HCT116 (cell line): ENCODE data around the gene LINGO1. TPM values are rescaled to one million over a fixed set of nuclear protein-coding genes. Genes with fewer than 3 reads are reported as not detected.

Experiments used
- ATAC-seq: fragments of 200-7000 bp; cut with Tn5 transposase; 2 replicates; pipeline ENCODE4 v1.9.1; 2020; ENCODE audit warnings: mild to moderate bottlenecking, moderate library complexity
- BruUV-seq: library from RNA; stranded (reverse); fragments of 400-500 nt; replicated peaks from 2 replicates; lab custom pipeline; 2021; lab: Mats Ljungman, UMichigan
- CTCF ChIA-PET: fragments of 300-600 bp; sonication (Branson Sonifier 250); formaldehyde crosslinking; loops from one replicate; lab custom pipeline; 2021; ENCODE audit warnings: antibody characterized with exemption; lab: Charles Lee
- POLR2A ChIA-PET: fragments of 300-600, 350-600 bp; sonication (Branson Sonifier 250); formaldehyde crosslinking; loops from one replicate; lab custom pipeline; 2021; ENCODE audit warnings: antibody characterized with exemption; lab: Charles Lee
- RAD21 ChIA-PET, 2 experiments: fragments of 300-600 bp; sonication (Branson Sonifier 250); formaldehyde crosslinking; loops; one replicate each; lab custom pipeline; 2023; ENCODE audit warnings: low total read pairs in 2 of 2; ENCODE audit not compliant: uncharacterized antibody in 2 of 2, unreplicated experiment in 2 of 2, low non-redundant PET in 1 of 2; lab: Charles Lee
- DNase-seq: peaks from one replicate; pipeline ENCODE4 v3.0.0-alpha.2; 2010; ENCODE audit warnings: low read depth, low spot score
- H2AFZ ChIP-seq: fragments of 200-600 bp; shearing (Covaris generic), sonication (generic); 2 replicates; pipeline ENCODE4 v1.6.1; 2017; ENCODE audit warnings: low read depth, mixed run types, mixed read lengths, antibody characterized with exemption, low read length; ENCODE audit not compliant: poor library complexity, severe bottlenecking
- H3K27ac ChIP-seq: 2 replicates; pipeline ENCODE4 v1.5.1; 2012; ENCODE audit warnings: low read depth, low read length
- H3K27me3 ChIP-seq: fragments of 200-600 bp; sonication (generic); 2 replicates; pipeline ENCODE4 v1.6.1; 2016; ENCODE audit warnings: mixed run types, low read length, mixed read lengths; ENCODE audit not compliant: insufficient read depth
- H3K36me3 ChIP-seq, 2 experiments: fragments of 200-500 bp in 1 of 2; fragments of 200-600 bp in 1 of 2; sonication (Bioruptor generic) in 1 of 2; sonication (generic) in 1 of 2; 2 replicates each; pipeline versions ENCODE4 v1.5.1 to v1.6.1; 2014 to 2016; ENCODE audit warnings: low read length in 2 of 2, inconsistent platforms in 1 of 2, mixed read lengths in 1 of 2, mixed run types in 1 of 2; ENCODE audit not compliant: insufficient read depth in 2 of 2, control insufficient read depth in 1 of 2
- H3K4me1 ChIP-seq, 2 experiments: fragments of 200-600 bp in 1 of 2; sonication (generic) in 1 of 2; 2 replicates each; pipeline versions ENCODE4 v1.5.1 to v1.6.1; 2012 to 2017; ENCODE audit warnings: low read length in 2 of 2, inconsistent platforms in 1 of 2, mild to moderate bottlenecking in 1 of 2, mixed read lengths in 1 of 2, mixed run types in 1 of 2, moderate library complexity in 1 of 2; ENCODE audit not compliant: insufficient read depth in 2 of 2, control insufficient read depth in 1 of 2
- H3K4me2 ChIP-seq: fragments of 200-600 bp; sonication (generic); 2 replicates; pipeline ENCODE4 v1.6.1; 2017; ENCODE audit warnings: mixed run types, low read length, mixed read lengths
- H3K4me3 ChIP-seq, 2 experiments: fragments of 200-600 bp in 1 of 2; sonication (generic) in 1 of 2; replicated peaks in 1 of 2; 2 replicates each; pipeline ENCODE4 v1.5.1; 2011 to 2016; ENCODE audit warnings: low read length in 2 of 2, control low read depth in 1 of 2, low read depth in 1 of 2, mild to moderate bottlenecking in 1 of 2, mixed read lengths in 1 of 2, mixed run types in 1 of 2
- H3K79me2 ChIP-seq: fragments of 200-600 bp; sonication (generic); 2 replicates; pipeline ENCODE4 v1.6.1; 2017; ENCODE audit warnings: mild to moderate bottlenecking, mixed run types, low read length, moderate library complexity, mixed read lengths; ENCODE audit not compliant: insufficient read depth
- H3K9ac ChIP-seq: fragments of 200-600 bp; sonication (generic); 2 replicates; pipeline ENCODE4 v1.6.1; 2016; ENCODE audit warnings: low read length, mixed read lengths
- H3K9me2 ChIP-seq: fragments of 200-600 bp; sonication (generic), shearing (Covaris generic); 2 replicates; pipeline ENCODE4 v1.6.1; 2017; ENCODE audit warnings: mixed run types, mild to moderate bottlenecking, moderate library complexity; ENCODE audit not compliant: insufficient read depth
- H3K9me3 ChIP-seq, 2 experiments: fragments of 200-500 bp in 1 of 2; fragments of 200-600 bp in 1 of 2; sonication (Bioruptor generic) in 1 of 2; sonication (generic) in 1 of 2; 2 replicates each; pipeline ENCODE4 v1.6.1; 2014 to 2017; ENCODE audit warnings: low read length in 2 of 2, mixed read lengths in 2 of 2, inconsistent platforms in 1 of 2, low read depth in 1 of 2, mild to moderate bottlenecking in 1 of 2, mixed run types in 1 of 2, moderate library complexity in 1 of 2; ENCODE audit not compliant: control insufficient read depth in 1 of 2, insufficient read depth in 1 of 2
- H4K20me1 ChIP-seq: fragments of 200-600 bp; sonication (generic), shearing (Covaris generic); 2 replicates; pipeline ENCODE4 v1.6.1; 2017; ENCODE audit warnings: mixed run types, mild to moderate bottlenecking, moderate library complexity; ENCODE audit not compliant: insufficient read depth
- CEBPB ChIP-seq: IDR thresholded peaks from 2 replicates; pipeline ENCODE4 v1.6.1; 2012; ENCODE audit warnings: low read depth
- EGR1 ChIP-seq: IDR thresholded peaks from 2 replicates; pipeline ENCODE4 v1.6.1; 2012; ENCODE audit warnings: low read depth
- FOSL1 ChIP-seq: IDR thresholded peaks from 2 replicates; pipeline ENCODE4 v1.6.1; 2012; ENCODE audit warnings: low read depth
- JUND ChIP-seq: IDR thresholded peaks from 2 replicates; pipeline ENCODE4 v1.6.1; 2012
- POLR2A ChIP-seq: IDR thresholded peaks from 2 replicates; pipeline ENCODE4 v1.7.0; 2011; ENCODE audit warnings: borderline replicate concordance; ENCODE audit not compliant: insufficient read depth, insufficient read length; ENCODE audit errors: extremely low read depth
- POLR2AphosphoS5 ChIP-seq: IDR thresholded peaks from 2 replicates; pipeline ENCODE4 v1.6.1; 2011; ENCODE audit warnings: mild to moderate bottlenecking, low read depth, low read length, moderate library complexity
- RAD21 ChIP-seq: IDR thresholded peaks from 2 replicates; pipeline ENCODE4 v1.6.1; 2012; ENCODE audit warnings: low read depth, mild to moderate bottlenecking
- SIN3A ChIP-seq: IDR thresholded peaks from 2 replicates; pipeline ENCODE4 v1.6.1; 2012; ENCODE audit warnings: low read depth
- SP1 ChIP-seq: IDR thresholded peaks from 2 replicates; pipeline ENCODE4 v1.6.1; 2012; ENCODE audit warnings: low read depth
- SRF ChIP-seq: IDR thresholded peaks from 2 replicates; pipeline ENCODE4 v1.6.1; 2012; ENCODE audit warnings: low read depth
- TCF7L2 ChIP-seq: IDR thresholded peaks from 2 replicates; pipeline ENCODE4 v1.7.0; 2011; ENCODE audit warnings: borderline replicate concordance, inconsistent platforms; ENCODE audit not compliant: insufficient read depth, insufficient read length; ENCODE audit errors: extremely low read depth
- ZNF274 ChIP-seq: fragments of 200-500 bp; sonication (Bioruptor generic); IDR thresholded peaks from 2 replicates; pipeline ENCODE4 v1.6.1; 2014; ENCODE audit warnings: mild to moderate bottlenecking, low read depth, low read length, inconsistent platforms
- intact Hi-C: fragments of 100-400 bp; cut with micrococcal nuclease; formaldehyde crosslinking; loops from 2 replicates; pipeline ENCODE4 v1.10.0; 2022
- total RNA-seq: library from RNA; stranded (reverse); gene quantifications from one replicate; pipeline ENCODE4 v1.2.1, GENCODE V29; 2021; ENCODE audit not compliant: unreplicated experiment
- TF ChIP-seq, protein P1 (sequence below): IDR thresholded peaks from 2 replicates; pipeline ENCODE4 v1.6.1; 2011; ENCODE audit warnings: mild to moderate bottlenecking, low read length, moderate library complexity; ENCODE audit not compliant: insufficient replicate concordance; ENCODE audit errors: extremely low read depth
- TF ChIP-seq, protein P2 (sequence below): IDR thresholded peaks from 2 replicates; pipeline ENCODE4 v1.6.1; 2012
- TF ChIP-seq, protein P3 (sequence below): IDR thresholded peaks from 2 replicates; pipeline ENCODE4 v1.6.1; 2012; ENCODE audit warnings: low read depth

LINGO1 gene
- total RNA-seq, 1 experiment from 2014 or later: 15.6 TPM

GRCh38 chr15:77667338-77668234 is 34.9 kb upstream of the LINGO1 start:
- CTCF ChIA-PET: no interaction called here
- H3K4me3 ChIP-seq: no peak overlapping the region
- H3K79me2 ChIP-seq: no peaks in the 10 kb centered on the region
- H3K9me2 ChIP-seq: no peaks in the 10 kb centered on the region
- no peak for DNase-seq
- no TSS peak for BruUV-seq
- no peaks in the 10 kb centered on the region for H4K20me1 ChIP-seq
- no peak overlapping the region for H3K27ac ChIP-seq
- H3K36me3 ChIP-seq: no peaks in the 10 kb centered on the region
- no peak for ATAC-seq
- H3K27me3 ChIP-seq: peaks cover 10% of the 10 kb centered on the region
- H3K9me3 ChIP-seq: no peaks in the 10 kb centered on the region
- TF ChIP-seq SIN3A (no peak), FOSL1 (no peak), ZNF274 (no peak)
- TF ChIP-seq, all 23 proteins: peak for 0
- POLR2A ChIA-PET: no interaction called here
- Histone ChIP-seq H3K4me2 (no peak overlapping the region), H3K4me1 (no peaks in the 10 kb centered on the region), H3K9ac (no peak overlapping the region), H2AFZ (no peak overlapping the region)
- RAD21 ChIA-PET: no interaction called here
- intact Hi-C loops: no loop called here

GRCh38 chr15:77666296-77666660 is 33.6 kb upstream of the LINGO1 start:
- H3K4me2 ChIP-seq: no peak overlapping the region
- H3K27me3 ChIP-seq: peaks cover 8% of the 10 kb centered on the region
- no TSS peak for BruUV-seq
- no peak overlapping the region for H3K27ac ChIP-seq
- H4K20me1 ChIP-seq: no peaks in the 10 kb centered on the region
- H3K9ac ChIP-seq: no peak overlapping the region
- H3K4me3 ChIP-seq: no peak overlapping the region
- CTCF ChIA-PET: no interaction called here
- DNase-seq (no peak), ATAC-seq (no peak)
- no peaks in the 10 kb centered on the region for H3K36me3 ChIP-seq
- POLR2A ChIA-PET: no interaction called here
- intact Hi-C loops: no loop called here
- RAD21 ChIA-PET: no interaction called here
- H3K9me2 ChIP-seq: no peaks in the 10 kb centered on the region
- no peaks in the 10 kb centered on the region for H3K9me3 ChIP-seq
- H3K79me2 ChIP-seq: no peaks in the 10 kb centered on the region
- H3K4me1 ChIP-seq: no peaks in the 10 kb centered on the region
- H2AFZ ChIP-seq: no peak overlapping the region
- TF ChIP-seq, protein P1, sequence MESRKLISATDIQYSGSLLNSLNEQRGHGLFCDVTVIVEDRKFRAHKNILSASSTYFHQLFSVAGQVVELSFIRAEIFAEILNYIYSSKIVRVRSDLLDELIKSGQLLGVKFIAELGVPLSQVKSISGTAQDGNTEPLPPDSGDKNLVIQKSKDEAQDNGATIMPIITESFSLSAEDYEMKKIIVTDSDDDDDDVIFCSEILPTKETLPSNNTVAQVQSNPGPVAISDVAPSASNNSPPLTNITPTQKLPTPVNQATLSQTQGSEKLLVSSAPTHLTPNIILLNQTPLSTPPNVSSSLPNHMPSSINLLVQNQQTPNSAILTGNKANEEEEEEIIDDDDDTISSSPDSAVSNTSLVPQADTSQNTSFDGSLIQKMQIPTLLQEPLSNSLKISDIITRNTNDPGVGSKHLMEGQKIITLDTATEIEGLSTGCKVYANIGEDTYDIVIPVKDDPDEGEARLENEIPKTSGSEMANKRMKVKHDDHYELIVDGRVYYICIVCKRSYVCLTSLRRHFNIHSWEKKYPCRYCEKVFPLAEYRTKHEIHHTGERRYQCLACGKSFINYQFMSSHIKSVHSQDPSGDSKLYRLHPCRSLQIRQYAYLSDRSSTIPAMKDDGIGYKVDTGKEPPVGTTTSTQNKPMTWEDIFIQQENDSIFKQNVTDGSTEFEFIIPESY: no peak
- no peak for TF ChIP-seq EGR1
- no peak for TF ChIP-seq FOSL1
- TF ChIP-seq, protein P2, sequence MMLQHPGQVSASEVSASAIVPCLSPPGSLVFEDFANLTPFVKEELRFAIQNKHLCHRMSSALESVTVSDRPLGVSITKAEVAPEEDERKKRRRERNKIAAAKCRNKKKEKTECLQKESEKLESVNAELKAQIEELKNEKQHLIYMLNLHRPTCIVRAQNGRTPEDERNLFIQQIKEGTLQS: no peak
- no peak for TF ChIP-seq POLR2AphosphoS5
- TF ChIP-seq ZNF274: no peak
- TF ChIP-seq CEBPB: no peak
- no peak for TF ChIP-seq SRF
- TF ChIP-seq POLR2A: no peak
- TF ChIP-seq RAD21: no peak
- TF ChIP-seq JUND: no peak
- no peak for TF ChIP-seq TCF7L2
- no peak for TF ChIP-seq SP1
- TF ChIP-seq, protein P3, sequence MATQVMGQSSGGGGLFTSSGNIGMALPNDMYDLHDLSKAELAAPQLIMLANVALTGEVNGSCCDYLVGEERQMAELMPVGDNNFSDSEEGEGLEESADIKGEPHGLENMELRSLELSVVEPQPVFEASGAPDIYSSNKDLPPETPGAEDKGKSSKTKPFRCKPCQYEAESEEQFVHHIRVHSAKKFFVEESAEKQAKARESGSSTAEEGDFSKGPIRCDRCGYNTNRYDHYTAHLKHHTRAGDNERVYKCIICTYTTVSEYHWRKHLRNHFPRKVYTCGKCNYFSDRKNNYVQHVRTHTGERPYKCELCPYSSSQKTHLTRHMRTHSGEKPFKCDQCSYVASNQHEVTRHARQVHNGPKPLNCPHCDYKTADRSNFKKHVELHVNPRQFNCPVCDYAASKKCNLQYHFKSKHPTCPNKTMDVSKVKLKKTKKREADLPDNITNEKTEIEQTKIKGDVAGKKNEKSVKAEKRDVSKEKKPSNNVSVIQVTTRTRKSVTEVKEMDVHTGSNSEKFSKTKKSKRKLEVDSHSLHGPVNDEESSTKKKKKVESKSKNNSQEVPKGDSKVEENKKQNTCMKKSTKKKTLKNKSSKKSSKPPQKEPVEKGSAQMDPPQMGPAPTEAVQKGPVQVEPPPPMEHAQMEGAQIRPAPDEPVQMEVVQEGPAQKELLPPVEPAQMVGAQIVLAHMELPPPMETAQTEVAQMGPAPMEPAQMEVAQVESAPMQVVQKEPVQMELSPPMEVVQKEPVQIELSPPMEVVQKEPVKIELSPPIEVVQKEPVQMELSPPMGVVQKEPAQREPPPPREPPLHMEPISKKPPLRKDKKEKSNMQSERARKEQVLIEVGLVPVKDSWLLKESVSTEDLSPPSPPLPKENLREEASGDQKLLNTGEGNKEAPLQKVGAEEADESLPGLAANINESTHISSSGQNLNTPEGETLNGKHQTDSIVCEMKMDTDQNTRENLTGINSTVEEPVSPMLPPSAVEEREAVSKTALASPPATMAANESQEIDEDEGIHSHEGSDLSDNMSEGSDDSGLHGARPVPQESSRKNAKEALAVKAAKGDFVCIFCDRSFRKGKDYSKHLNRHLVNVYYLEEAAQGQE: no peak
